Activated B cell treated with CpG ODN at 0.5 μM for 24 hours (primary cell): Measurements from ENCODE around the gene TMEM132A. TPM values are rescaled to one million over a fixed set of nuclear protein-coding genes. Genes with fewer than 3 reads are reported as not detected.

ENCODE experiments used
- ATAC-seq: fragments of 200-7000 bp; cut with Tn5 transposase; one replicate; pipeline ENCODE4 v1.10.0; 2021; ENCODE audit warnings: low read depth, mild to moderate bottlenecking, moderate library complexity
- CTCF ChIA-PET: fragments of 350-600 bp; sonication (Branson Sonifier 250); formaldehyde crosslinking; loops from one replicate; lab custom pipeline; 2021; ENCODE audit warnings: antibody characterized with exemption; lab: Charles Lee
- POLR2A ChIA-PET: fragments of 350-600 bp; sonication (Branson Sonifier 250); formaldehyde crosslinking; loops from one replicate; lab custom pipeline; 2021; ENCODE audit warnings: antibody characterized with exemption; lab: Charles Lee
- DNase-seq: peaks from one replicate; pipeline ENCODE4 v3.0.0; 2022
- H3K27ac Mint-ChIP-seq: one replicate; pipeline ENCODE4 v1.8.0; 2020; ENCODE audit warnings: mixed read lengths
- H3K27me3 Mint-ChIP-seq: one replicate; pipeline ENCODE4 v1.8.0; 2021; ENCODE audit warnings: mixed read lengths
- H3K36me3 Mint-ChIP-seq: one replicate; pipeline ENCODE4 v1.8.0; 2021; ENCODE audit warnings: low read depth, mixed read lengths
- H3K4me1 Mint-ChIP-seq: one replicate; pipeline ENCODE4 v1.8.0; 2021; ENCODE audit warnings: mixed read lengths
- H3K4me3 Mint-ChIP-seq: one replicate; pipeline ENCODE4 v1.8.0; 2020; ENCODE audit warnings: mild to moderate bottlenecking, mixed read lengths
- H3K9me3 Mint-ChIP-seq: one replicate; pipeline ENCODE4 v1.8.0; 2020; ENCODE audit warnings: mixed read lengths
- CTCF ChIP-seq: fragments of 200-600 bp; IDR thresholded peaks from one replicate; pipeline ENCODE4 v1.8.0; 2022; ENCODE audit warnings: antibody characterized with exemption, mild to moderate bottlenecking
- intact Hi-C: fragments of 100-400 bp; cut with micrococcal nuclease; formaldehyde crosslinking; loops from one replicate; pipeline ENCODE4 v1.15.1; 2024
- total RNA-seq: library from RNA; stranded (reverse); gene quantifications from 2 replicates; pipeline ENCODE4 v1.2.3, GENCODE V29; 2022

The TMEM132A gene
- total RNA-seq, 1 donor from 2014 or later, result 8.7 TPM

- Mint-ChIP-seq H3K9me3 (no peaks in the 10 kb centered on the region), H3K4me1 (peaks cover 15% of the 10 kb centered on the region), H3K27ac (no peak overlapping the region), H3K36me3 (no peaks in the 10 kb centered on the region), H3K27me3 (no peaks in the 10 kb centered on the region), H3K4me3 (no peak overlapping the region)
- CTCF ChIA-PET, result interaction anchor here (0.8 to 0.9 kb wide), 2 partner anchors 9 to 62 kb away, joined by 3 read pairs; no protein-coding TSS in a partner anchor
- no peak for DNase-seq
- TF ChIP-seq CTCF, result no peak
- intact Hi-C loops, result no loop called here
- POLR2A ChIA-PET, result interaction anchor here (0.6 kb wide), 1 partner anchor 87 kb away, joined by 4 read pairs; no protein-coding TSS in a partner anchor
- ATAC-seq, result no peak
Measured at GRCh38 chr11:60977836-60978235, 53.6 kb downstream of the TMEM132A start.

- TF ChIP-seq CTCF, result no peak
- ChIA-PET POLR2A (no interaction called here), CTCF (no interaction called here)
- ATAC-seq (no peak), DNase-seq (no peak)
- H3K27me3 Mint-ChIP-seq, result no peaks in the 10 kb centered on the region
- H3K4me3 Mint-ChIP-seq, result no peak overlapping the region
- no peaks in the 10 kb centered on the region for H3K36me3 Mint-ChIP-seq
- H3K9me3 Mint-ChIP-seq, result no peaks in the 10 kb centered on the region
- H3K27ac Mint-ChIP-seq, result no peak overlapping the region
- peaks cover 18% of the 10 kb centered on the region for H3K4me1 Mint-ChIP-seq
- intact Hi-C loops, result no loop called here
Measured at GRCh38 chr11:60978546-60979380, 54.5 kb downstream of the TMEM132A start.

DNA sequence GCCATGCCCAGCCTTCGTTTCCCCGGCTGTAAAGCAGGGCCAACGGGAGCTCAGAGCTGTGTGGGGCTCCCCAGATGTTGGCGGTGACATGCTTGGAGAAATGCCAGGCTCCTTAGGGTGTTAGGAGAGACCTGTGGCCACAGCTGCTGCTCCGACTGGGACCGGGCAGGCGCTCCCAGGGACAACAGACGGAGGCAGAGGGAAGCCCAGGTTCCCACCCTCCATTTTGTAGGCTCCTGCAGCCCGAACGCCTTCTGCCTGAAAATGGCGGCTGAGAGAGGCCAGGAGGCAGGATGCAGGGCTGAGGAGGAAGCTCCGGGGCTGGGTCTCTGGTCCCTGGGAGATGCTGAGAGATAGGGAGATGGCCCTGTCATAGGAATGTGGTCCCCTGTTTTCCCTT is 57.3 kb downstream of the TMEM132A start:
- intact Hi-C loops, result no loop called here
- ChIA-PET CTCF (interaction anchor here (1.5 kb wide), 1 partner anchor 12 kb away, joined by 3 read pairs; no protein-coding TSS in a partner anchor), POLR2A (no interaction called here)
- DNase-seq (no peak), ATAC-seq (no peak)
- Mint-ChIP-seq H3K27ac (no peak overlapping the region), H3K9me3 (no peaks in the 10 kb centered on the region), H3K27me3 (no peaks in the 10 kb centered on the region), H3K4me1 (peaks cover 40% of the 10 kb centered on the region), H3K4me3 (no peak overlapping the region), H3K36me3 (no peaks in the 10 kb centered on the region)
- no peak for TF ChIP-seq CTCF

DNA sequence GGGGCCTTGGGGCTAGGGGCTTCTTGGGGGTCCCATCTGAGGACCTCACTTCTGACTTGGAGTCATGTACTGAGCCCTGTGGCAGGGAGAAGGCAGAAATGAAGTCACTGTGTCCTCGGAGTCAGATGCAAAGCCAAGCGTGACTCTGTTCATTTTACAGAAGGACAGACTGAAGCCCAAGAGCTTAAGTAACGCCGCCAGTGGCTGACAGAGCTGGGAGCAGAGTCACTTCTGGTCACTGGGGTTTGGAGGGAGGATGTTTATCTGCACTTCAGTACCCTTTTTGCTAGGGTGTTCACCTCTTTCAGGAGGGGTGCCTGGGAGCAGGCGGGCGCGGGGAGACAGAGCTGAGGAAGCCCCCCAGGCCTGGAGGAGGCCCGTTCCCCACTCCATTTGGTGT is 57.9 kb downstream of the TMEM132A start:
- H3K27ac Mint-ChIP-seq, result no peak overlapping the region
- POLR2A ChIA-PET, result interaction anchor here (0.8 kb wide), 2 partner anchors 67 to 190 kb away, joined by 6 to 7 read pairs; no protein-coding TSS in a partner anchor

More for the DNA sequence above, 57.9 kb downstream of the TMEM132A start:
- CTCF ChIA-PET, result interaction anchor here (1.5 kb wide), 1 partner anchor 13 kb away, joined by 3 read pairs; no protein-coding TSS in a partner anchor
- Mint-ChIP-seq H3K4me1 (peaks cover 42% of the 10 kb centered on the region), H3K9me3 (no peaks in the 10 kb centered on the region), H3K4me3 (no peak overlapping the region), H3K27me3 (no peaks in the 10 kb centered on the region), H3K36me3 (no peaks in the 10 kb centered on the region)
- DNase-seq, result no peak
- TF ChIP-seq CTCF, result no peak
- ATAC-seq, result no peak
- intact Hi-C loops, result no loop called here
